DND-41 (cell line): ENCODE data around the gene PCK1.

Source experiments
- ATAC-seq: fragments of 200-7000 bp; cut with Tn5 transposase; 3 replicates; pipeline ENCODE4 v1.9.1; 2021; ENCODE audit warnings: low read depth; ENCODE audit not compliant: insufficient read depth
- DNase-seq: peaks from one replicate; pipeline ENCODE4 v3.0.0-alpha.2; 2020
- H2AFZ ChIP-seq: 2 replicates; pipeline ENCODE4 v1.6.0; 2012; ENCODE audit warnings: low read depth, low read length
- H3K27ac ChIP-seq: 2 replicates; pipeline ENCODE4 v1.5.1; 2012; ENCODE audit warnings: low read length, inconsistent platforms
- H3K27me3 ChIP-seq: fragments of 200-600 bp; sonication (generic); 2 replicates; pipeline ENCODE4 v1.6.0; 2012; ENCODE audit warnings: low read length, mild to moderate bottlenecking, inconsistent platforms; ENCODE audit not compliant: insufficient read depth, poor library complexity
- H3K36me3 ChIP-seq: 2 replicates; pipeline ENCODE4 v1.5.1; 2012; ENCODE audit warnings: low read length, inconsistent platforms; ENCODE audit not compliant: insufficient read depth
- H3K4me1 ChIP-seq: 2 replicates; pipeline ENCODE4 v1.5.1; 2012; ENCODE audit warnings: mild to moderate bottlenecking, low read length; ENCODE audit not compliant: insufficient read depth
- H3K4me2 ChIP-seq: 2 replicates; pipeline ENCODE4 v1.6.0; 2012; ENCODE audit warnings: mild to moderate bottlenecking, moderate library complexity, low read length, inconsistent platforms; ENCODE audit not compliant: insufficient read depth
- H3K4me3 ChIP-seq, 2 experiments: fragments of 200-600 bp in 1 of 2; shearing (Covaris generic) in 1 of 2; 2 replicates each; pipeline ENCODE4 v1.5.1; 2012 to 2016; ENCODE audit warnings: inconsistent platforms in 2 of 2, low read length in 2 of 2, mild to moderate bottlenecking in 2 of 2, low read depth in 1 of 2, moderate library complexity in 1 of 2
- H3K79me2 ChIP-seq: 2 replicates; pipeline ENCODE4 v1.6.0; 2012; ENCODE audit warnings: low read length, inconsistent platforms; ENCODE audit not compliant: insufficient read depth
- H3K9ac ChIP-seq: 2 replicates; pipeline ENCODE4 v1.6.0; 2012; ENCODE audit warnings: low read depth, mild to moderate bottlenecking, inconsistent platforms, low read length, moderate library complexity
- H3K9me3 ChIP-seq: 2 replicates; pipeline ENCODE4 v1.5.1; 2012; ENCODE audit warnings: low read length, moderate library complexity, mild to moderate bottlenecking, inconsistent platforms; ENCODE audit not compliant: insufficient read depth, severe bottlenecking
- H4K20me1 ChIP-seq: 2 replicates; pipeline ENCODE4 v1.6.0; 2012; ENCODE audit warnings: low read length; ENCODE audit not compliant: insufficient read depth
- EZH2 ChIP-seq: IDR thresholded peaks from 3 replicates; pipeline ENCODE4 v1.6.1; 2012; ENCODE audit warnings: borderline replicate concordance, low read depth, mild to moderate bottlenecking, moderate library complexity, low read length, inconsistent platforms; ENCODE audit not compliant: severe bottlenecking
- TF ChIP-seq, protein P1 (sequence below): IDR thresholded peaks from 2 replicates; pipeline ENCODE4 v1.5.1; 2012; ENCODE audit warnings: borderline replicate concordance, low read length, moderate library complexity, mild to moderate bottlenecking; ENCODE audit not compliant: poor library complexity, severe bottlenecking; ENCODE audit errors: extremely low read depth

PCK1 gene

DNA sequence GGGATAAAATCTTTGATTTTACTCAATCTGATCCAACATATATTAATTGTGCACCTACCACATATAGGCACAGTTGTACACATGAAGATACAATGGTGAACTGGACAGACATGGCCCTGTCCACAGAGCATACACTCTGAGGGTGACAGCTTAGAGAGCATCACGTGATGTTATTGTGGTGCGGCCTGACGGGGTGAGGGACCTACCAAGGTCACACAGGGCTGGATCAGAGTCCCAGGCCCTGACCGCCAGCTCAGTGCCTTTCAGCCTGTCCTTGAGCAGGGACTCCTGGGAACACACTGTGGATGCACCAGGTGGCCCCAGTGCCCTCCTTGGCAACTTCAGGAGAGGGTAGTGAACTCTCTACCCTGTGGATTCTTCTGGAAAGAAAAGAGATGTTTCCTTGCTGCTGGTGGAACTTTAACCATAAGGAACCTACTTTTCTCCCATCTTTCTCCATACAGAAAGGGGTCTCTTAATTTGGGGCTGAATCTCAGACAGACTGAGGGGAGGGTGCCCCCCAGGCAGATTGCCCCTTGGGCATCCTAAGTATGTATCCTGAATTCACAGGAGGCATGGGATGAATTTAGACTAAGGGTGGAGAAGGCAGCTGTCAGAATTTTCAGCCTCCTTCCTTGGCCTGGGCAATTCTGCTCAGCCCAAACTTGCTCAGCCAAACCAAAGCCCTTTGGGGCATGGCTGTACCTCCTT, 26.5 kb downstream of the PCK1 start:
- Histone ChIP-seq H2AFZ (no peak overlapping the region), H3K4me2 (no peak overlapping the region), H3K9ac (no peak overlapping the region), H3K36me3 (no peaks in the 10 kb centered on the region), H3K9me3 (no peaks in the 10 kb centered on the region), H3K4me1 (no peaks in the 10 kb centered on the region), H3K79me2 (no peaks in the 10 kb centered on the region), H3K4me3 (no peak overlapping the region), H3K27me3 (peaks cover 22% of the 10 kb centered on the region), H3K27ac (no peak overlapping the region), H4K20me1 (peaks cover 35% of the 10 kb centered on the region)
- DNase-seq (no peak), ATAC-seq (no peak)
- TF ChIP-seq, protein P1, sequence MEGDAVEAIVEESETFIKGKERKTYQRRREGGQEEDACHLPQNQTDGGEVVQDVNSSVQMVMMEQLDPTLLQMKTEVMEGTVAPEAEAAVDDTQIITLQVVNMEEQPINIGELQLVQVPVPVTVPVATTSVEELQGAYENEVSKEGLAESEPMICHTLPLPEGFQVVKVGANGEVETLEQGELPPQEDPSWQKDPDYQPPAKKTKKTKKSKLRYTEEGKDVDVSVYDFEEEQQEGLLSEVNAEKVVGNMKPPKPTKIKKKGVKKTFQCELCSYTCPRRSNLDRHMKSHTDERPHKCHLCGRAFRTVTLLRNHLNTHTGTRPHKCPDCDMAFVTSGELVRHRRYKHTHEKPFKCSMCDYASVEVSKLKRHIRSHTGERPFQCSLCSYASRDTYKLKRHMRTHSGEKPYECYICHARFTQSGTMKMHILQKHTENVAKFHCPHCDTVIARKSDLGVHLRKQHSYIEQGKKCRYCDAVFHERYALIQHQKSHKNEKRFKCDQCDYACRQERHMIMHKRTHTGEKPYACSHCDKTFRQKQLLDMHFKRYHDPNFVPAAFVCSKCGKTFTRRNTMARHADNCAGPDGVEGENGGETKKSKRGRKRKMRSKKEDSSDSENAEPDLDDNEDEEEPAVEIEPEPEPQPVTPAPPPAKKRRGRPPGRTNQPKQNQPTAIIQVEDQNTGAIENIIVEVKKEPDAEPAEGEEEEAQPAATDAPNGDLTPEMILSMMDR, result no peak
- TF ChIP-seq EZH2, result no peak

DNA sequence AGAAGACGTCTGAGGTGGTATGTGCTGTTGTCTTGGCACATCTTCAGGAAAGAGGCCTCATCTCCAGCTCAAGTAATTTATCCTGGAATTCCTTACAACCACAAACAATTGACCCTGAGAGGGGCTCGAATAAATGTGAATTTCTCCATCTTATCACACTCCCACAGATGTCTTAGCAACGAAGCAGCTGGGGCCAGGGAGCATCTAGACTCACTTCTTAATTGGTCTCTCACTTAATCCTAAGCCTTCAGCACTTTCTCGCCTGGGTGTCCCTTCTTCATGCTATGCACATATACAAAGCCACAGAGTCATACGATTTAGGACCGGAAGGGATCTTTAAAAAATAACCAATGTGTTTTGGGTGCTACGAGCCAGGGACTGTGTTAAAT, 27.1 kb downstream of the PCK1 start:
- Histone ChIP-seq H3K4me3 (no peak overlapping the region), H3K9me3 (no peaks in the 10 kb centered on the region), H3K9ac (no peak overlapping the region), H3K36me3 (no peaks in the 10 kb centered on the region), H3K27ac (no peak overlapping the region), H3K4me2 (no peak overlapping the region), H3K27me3 (peaks cover 22% of the 10 kb centered on the region), H2AFZ (no peak overlapping the region), H3K79me2 (no peaks in the 10 kb centered on the region), H4K20me1 (peaks cover 41% of the 10 kb centered on the region), H3K4me1 (no peaks in the 10 kb centered on the region)
- no peak for TF ChIP-seq EZH2
- TF ChIP-seq, protein P1, result no peak
- no peak for DNase-seq
- no peak for ATAC-seq

GRCh38 chr20:57588596-57588995, 27.7 kb downstream of the PCK1 start:
- TF ChIP-seq, protein P1, result no peak
- no peak for TF ChIP-seq EZH2
- Histone ChIP-seq H3K79me2 (no peaks in the 10 kb centered on the region), H3K4me2 (no peak overlapping the region), H2AFZ (no peak overlapping the region), H3K27me3 (peaks cover 22% of the 10 kb centered on the region), H3K9ac (no peak overlapping the region), H3K27ac (no peak overlapping the region), H3K9me3 (no peaks in the 10 kb centered on the region), H3K4me1 (no peaks in the 10 kb centered on the region), H4K20me1 (peaks cover 45% of the 10 kb centered on the region), H3K36me3 (no peaks in the 10 kb centered on the region), H3K4me3 (no peak overlapping the region)
- ATAC-seq (no peak), DNase-seq (no peak)
